Left renal cortex interstitium (tissue), 4 donors: ENCODE measurements around the gene TDRD10. TPM values are rescaled to one million over a fixed set of nuclear protein-coding genes. Genes with fewer than 3 reads are reported as not detected.

Source experiments
- DNase-seq, 4 donors: peaks; one replicate each; pipeline ENCODE4 v3.0.0-alpha.2; 2013; ENCODE audit warnings: low read depth in 4 of 4, low spot score in 2 of 4, missing footprints in 1 of 4
- polyA plus RNA-seq, 4 donors: library from polyadenylated mRNA; unstranded; fragments of 120-200 nt; gene quantifications; one replicate each; pipeline ENCODE4 v1.2.1, GENCODE V29; 2013; ENCODE audit not compliant: insufficient read length in 4 of 4

Gene TDRD10
- polyA plus RNA-seq, 4 donors, result 1.1 to 2.0 (median 1.6) TPM

DNA sequence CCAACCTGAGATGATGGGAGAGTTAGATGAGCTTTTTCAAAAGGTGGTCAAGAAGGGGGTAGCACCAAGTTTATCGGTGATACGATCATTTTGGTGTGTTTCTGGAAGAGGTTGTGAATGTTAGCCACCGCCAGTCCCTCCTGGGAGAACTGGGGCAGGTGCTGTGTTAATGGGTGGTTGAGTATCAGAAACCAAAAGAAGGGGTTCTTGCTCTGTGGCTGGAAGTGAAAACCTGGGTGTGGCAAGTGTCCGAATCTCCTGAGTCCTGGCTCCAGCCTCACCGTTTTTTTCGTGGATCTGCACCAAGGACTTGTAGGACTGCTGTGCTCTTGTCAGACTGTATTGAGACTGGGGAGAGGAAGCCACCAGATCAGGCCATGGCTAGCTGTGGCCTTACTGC lies 48.6 kb downstream of the TDRD10 start:
- DNase-seq, result no peak

DNA sequence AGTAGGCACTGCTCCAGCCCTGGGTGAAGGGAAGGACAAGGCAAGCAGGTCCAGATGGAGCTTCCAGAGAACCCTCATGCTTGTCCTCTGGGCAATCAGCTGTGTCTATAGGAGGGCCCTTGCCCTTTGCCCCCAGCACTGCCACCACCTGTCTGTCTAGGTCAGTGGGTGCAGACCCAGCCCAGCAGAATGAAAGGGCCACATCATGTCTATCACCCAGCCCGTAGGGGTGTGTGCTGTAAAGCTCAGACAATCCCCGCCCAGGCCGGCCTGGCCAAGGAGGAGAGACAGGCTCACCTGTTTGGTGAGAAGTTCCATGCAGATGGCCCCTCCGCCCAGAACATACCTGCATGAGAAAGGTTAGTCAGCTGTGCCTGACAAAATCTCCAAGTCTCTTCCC lies 49.5 kb downstream of the TDRD10 start:
- DNase-seq, result no peak

DNA sequence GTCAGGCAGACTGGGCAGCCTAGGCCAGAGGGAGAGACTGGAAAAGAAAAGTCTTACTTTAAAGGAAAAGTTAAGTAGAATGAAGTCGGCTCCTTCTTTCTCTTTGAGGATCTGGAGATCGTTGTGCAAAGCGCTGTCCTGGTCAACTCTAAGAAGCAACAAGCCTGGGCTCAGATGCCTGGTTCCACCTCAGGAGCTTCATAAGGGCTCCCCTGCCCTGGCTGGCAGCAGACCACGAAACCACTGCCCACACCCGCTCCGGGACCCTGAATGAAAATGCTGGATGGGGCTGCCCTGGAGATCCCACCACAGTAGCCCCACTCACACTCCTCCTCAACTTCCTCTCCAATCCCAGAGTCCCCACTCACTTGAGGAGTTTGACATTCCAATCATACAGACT lies 50.0 kb downstream of the TDRD10 start:
- DNase-seq, result no peak

DNA sequence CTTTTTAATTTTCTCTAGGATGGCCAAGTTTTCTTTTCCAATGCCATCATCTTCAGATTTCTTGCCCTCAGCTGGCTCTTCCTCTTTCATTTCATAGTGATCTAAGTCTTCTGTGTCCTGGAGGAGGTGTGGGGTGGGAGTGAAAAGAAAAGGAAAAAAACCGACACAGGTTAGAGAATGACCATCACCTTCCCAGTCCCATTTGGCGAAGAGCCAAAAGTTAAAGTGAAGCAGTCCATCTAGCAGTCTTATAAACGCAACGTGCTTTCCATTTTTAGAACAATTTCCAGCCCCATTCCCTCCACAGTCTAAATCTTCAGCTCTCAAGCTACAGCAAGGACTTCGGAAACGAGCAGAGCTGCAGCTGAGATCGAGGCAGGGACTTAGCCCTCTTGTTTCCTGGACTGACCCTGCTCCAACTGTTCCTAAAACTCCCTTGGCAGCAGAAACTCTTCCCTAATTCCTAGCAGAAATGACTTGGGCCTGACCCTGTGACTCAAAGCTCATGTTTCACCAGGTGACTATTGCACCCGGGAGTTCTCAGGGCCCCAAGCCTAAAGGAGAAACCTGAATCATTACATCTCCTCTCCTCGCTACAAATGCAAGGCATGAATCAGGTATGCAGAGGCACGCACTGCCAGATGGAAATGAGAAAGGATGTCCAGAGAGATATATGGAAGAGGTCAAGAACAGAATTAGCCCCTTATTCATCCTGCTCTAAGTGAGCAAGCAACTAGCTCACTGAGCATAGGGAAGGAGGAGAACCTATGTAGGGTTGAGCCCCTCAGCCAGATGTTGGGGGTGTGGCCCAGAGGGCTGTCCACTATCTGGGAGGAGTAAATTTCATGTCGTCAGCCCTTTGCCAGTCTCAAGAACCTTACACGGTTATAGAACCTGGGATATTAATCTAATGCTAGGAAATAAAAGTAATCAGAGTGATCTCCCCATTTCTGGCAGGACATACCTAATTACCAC lies 51.3 kb downstream of the TDRD10 start:
- no peak for DNase-seq

DNA sequence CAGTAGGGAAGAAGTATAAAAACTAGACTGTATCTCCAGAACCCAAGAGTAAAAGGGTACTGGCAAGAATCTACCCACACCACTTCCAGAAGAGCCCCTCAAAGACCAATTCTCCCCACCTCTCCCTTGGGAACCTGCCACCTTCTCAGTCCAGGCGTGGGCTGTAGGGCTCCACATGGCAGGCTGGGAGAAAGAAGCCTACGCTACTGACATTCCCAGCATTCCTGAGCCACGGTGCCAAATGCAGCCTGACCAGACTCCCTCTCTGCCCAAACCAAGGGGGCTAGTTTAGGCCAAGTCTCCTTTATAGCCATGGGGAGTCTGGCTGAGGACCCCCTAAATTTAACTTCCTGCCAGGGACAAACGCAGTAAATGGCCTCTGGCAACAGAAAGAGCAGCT lies 54.4 kb downstream of the TDRD10 start:
- DNase-seq, result no peak

DNA sequence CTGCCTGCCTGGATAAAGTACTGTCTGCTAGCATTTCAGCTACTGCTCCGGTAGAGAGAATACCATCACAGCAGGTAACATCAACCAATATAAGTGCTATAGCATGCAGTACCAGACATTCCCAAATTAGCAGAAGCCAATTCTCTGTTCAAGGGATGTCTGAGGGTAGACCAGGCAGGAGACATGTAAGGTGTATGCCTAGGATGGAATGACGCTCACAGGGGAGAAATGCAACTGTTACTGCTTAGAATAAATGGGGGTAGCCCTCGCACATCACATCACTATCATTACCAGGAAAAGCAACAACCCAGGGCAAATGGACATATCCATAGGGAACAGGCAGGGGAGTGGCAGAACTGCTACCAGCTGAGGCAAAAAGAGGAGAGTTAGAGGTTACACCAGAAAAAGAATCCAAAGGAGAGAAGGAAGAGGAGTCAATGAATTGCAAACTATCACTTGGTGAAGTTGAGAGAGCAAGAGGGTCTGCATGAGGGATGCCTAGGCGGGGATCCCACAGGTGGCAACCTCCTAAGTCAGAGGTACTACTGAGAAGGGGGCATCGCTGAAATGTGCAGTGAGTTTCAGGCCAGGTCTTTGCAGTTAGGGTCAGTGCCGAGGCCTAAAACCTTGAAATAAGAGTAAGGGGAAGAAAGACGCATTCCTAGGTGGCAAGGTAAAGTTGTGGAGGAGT lies 55.4 kb downstream of the TDRD10 start:
- DNase-seq, result no peak

DNA sequence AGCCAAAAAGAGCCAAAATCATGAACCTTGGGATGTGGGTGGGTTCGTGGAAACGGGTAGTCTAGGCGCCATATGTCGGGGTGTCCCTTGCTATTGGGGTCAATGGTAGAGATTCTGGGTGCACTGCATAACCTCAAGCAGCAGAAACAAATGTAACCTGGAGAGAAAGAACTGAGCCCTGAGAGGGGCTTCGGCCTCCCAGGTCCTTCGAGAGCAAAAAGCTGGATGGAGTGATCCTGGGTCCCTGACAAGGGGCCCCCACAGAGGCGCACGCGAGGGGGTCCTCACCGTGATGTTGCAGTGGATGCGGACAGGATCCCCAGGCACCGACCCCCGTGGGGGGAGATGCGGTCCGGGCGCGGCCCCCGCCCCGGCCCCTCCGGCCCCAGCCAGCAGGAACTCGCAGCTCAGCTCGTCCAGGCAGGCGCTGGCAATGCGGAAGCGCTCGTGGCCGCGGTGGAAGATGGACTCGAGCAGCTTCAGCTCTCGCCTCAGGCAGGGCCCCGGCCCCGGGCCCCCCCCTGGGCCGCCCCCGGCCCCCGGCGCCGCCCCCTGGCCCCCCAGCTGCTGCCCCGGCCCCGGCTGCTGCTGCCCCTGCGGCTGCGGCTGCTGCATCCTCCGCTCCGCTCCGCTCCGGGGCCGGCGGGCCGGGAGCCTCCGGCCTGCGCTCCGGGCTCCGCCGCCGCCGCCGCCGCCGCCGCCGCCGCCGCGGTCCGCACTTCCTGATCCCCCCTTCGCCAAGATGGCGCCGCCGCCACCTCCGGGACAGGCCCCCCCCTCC lies 56.1 kb downstream of the TDRD10 start, which contains the start of gene UBE2Q1:
UBE2Q1 (minus strand) TSS at position 724 of the 781 bp plus-strand sequence; CDS start at position 615, 109 bp downstream.
- DNase-seq, result no peak

DNA sequence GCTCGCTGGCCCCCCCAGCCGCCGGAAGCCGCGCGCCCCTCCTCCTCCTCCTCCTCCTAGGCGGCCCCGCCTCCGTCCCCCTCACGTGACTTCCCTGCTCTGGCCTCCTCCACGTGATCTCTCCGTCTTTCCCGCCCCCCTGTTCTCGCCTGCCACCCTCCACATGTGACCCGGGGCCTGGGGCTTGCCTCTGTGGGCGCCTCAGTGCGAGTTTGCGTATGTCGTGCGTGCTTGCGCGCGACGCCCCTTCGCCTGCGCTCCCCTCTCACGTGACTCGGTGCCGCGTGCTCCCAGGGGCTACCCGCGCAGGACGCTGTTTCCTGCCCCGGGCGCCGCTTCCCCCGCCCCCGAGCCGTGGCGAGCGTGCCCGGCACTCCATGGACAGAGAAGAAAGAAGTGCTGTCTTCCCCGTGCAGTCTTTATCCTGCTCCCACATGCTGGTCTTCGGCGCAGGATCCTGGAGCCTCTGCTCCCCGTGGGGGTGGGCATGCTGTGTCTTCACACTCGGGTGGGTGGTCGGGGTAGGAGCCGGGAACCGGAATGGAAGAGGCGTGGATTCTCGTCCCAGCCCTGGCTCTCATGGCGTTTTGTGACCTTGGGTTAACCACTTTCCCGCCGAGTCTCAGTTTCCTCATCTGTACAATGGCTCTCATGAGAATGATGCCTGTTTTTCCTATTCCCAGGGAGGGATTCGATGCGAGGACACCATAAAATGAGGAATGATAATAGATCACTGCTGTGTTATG lies 56.9 kb downstream of the TDRD10 start:
- DNase-seq, result peak; percentile 91 to 96 (median 95)

DNA sequence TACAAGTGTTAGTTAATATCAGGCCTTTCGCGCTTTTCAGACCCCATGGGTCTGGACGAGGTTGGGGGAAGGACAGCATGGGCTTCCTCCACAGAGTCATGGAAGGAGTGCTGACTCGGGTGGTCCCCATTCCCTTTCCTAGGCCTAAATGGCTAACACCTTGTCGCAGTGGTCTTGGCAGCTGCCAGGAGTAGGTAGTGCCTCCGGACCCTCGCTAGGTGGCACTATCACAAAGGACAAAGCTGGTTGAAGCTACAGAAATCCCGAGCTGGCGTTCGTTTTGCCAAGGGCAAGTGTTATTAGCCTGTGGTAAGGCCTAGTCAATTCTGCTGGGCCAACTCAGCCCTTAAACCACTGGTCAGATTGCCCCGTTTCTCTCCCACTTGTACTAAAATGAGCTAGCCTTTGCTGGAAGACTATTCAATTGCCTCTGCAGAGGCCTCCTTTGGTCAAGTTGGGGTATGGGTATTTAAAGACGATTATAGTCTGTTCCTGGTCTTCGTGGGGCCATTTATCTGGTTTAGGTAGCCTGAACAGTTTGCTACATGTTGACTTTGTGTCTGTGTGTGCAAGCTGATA lies 57.5 kb downstream of the TDRD10 start:
- DNase-seq, result peak; percentile 77 to 90 (median 85)

DNA sequence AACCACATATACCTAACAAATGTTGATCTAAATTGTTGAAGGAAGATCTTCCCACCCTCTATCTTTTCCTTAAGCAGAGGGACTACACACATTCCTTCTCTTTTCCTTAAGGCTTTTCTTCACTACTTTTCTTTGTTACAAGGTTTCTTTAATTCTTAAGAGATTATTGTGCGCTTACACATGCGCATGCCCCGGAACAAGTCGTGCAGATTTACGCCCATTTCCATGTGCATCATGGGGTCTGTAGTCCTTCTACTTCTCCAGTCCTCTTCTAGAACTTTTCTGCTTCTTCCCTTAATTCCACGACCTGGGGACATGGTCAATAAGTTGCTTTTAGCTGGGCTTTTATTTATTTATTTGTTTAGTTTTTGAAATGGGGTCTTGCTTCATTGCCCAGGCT lies 63.9 kb downstream of the TDRD10 start:
- no peak for DNase-seq

DNA sequence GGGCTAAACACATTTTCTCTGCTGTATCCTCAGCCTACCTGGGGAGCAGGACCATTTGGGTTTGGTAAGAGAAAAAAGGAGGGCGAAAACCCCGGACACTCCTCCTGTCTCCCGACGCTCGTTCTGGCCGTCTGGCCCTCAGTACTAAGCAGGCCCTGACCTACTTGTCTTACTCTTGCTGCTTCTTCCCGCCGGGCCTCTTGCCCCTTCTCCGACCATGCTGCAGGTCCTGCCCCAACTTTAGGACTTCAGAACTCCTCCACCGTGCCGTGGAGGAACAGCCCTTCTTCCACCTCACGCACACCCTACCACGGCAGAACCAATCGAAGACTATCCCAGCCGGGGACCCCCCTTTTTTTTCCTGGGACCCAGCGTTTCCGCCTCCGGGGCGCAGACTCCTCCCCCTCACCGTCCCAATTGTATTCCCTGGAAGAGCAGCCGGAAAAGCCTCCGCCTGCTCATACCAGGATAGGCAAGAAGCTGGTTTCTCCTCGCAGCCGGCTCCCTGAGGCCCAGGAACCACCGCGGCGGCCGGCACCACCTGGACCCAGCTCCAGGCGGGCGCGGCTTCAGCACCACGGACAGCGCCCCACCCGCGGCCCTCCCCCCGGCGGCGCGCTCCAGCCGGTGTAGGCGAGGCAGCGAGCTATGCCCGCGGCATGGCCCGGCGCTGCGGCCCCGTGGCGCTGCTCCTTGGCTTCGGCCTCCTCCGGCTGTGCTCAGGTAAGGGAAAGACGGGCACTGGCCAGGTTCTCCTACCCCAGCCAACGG lies 65.6 kb downstream of the TDRD10 start, which contains the start of gene CHRNB2:
CHRNB2 (plus strand) TSS at position 393 of the 771 bp plus-strand sequence; CDS start at position 660, 267 bp downstream.
- DNase-seq, result peak in 3 of 4 donors; percentile 41 to 58 (median 46)

DNA sequence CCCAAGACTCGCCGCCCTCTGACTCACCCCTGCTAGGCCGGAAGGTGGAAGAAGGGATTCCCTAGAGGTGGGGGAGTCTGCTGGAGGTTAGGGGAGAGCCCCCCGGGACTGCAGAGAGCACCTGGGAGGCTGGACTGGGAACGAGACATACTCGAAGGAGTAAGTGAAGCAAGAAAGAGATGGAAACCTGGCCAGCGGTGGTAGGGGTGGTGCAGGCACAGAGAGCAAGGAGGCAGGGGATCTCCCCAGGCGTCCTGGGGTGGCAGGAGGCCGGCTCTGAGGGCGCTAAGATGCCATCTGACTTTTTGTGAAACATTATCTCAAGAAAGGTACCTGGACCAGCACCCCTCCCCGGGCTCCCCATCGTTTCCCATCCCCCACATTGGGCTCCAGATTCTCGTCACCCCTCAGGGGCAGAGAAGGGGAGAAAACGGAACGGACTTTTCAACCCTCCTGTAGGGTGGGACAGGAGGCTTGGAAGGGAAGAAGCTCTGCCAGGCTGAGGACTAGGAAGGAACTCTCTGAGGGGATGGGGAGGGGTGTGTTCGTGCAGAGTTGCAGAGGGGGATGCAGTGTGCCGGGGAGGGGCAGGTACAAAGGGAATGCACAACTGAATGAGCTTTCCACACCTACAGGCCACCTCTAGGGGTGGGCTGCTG lies 66.3 kb downstream of the TDRD10 start:
- no peak for DNase-seq

DNA sequence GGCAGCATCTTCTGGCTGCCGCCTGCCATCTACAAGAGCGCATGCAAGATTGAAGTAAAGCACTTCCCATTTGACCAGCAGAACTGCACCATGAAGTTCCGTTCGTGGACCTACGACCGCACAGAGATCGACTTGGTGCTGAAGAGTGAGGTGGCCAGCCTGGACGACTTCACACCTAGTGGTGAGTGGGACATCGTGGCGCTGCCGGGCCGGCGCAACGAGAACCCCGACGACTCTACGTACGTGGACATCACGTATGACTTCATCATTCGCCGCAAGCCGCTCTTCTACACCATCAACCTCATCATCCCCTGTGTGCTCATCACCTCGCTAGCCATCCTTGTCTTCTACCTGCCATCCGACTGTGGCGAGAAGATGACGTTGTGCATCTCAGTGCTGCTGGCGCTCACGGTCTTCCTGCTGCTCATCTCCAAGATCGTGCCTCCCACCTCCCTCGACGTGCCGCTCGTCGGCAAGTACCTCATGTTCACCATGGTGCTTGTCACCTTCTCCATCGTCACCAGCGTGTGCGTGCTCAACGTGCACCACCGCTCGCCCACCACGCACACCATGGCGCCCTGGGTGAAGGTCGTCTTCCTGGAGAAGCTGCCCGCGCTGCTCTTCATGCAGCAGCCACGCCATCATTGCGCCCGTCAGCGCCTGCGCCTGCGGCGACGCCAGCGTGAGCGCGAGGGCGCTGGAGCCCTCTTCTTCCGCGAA lies 69.4 kb downstream of the TDRD10 start:
- DNase-seq, result no peak

DNA sequence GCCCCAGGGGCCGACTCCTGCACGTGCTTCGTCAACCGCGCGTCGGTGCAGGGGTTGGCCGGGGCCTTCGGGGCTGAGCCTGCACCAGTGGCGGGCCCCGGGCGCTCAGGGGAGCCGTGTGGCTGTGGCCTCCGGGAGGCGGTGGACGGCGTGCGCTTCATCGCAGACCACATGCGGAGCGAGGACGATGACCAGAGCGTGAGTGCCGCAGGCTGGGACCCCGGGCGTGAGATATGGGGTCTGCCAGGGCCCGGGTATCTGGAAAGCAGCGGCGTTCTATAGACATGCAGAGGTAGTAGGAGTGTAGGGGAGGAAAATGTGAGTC lies 69.9 kb downstream of the TDRD10 start:
- DNase-seq, result no peak

DNA sequence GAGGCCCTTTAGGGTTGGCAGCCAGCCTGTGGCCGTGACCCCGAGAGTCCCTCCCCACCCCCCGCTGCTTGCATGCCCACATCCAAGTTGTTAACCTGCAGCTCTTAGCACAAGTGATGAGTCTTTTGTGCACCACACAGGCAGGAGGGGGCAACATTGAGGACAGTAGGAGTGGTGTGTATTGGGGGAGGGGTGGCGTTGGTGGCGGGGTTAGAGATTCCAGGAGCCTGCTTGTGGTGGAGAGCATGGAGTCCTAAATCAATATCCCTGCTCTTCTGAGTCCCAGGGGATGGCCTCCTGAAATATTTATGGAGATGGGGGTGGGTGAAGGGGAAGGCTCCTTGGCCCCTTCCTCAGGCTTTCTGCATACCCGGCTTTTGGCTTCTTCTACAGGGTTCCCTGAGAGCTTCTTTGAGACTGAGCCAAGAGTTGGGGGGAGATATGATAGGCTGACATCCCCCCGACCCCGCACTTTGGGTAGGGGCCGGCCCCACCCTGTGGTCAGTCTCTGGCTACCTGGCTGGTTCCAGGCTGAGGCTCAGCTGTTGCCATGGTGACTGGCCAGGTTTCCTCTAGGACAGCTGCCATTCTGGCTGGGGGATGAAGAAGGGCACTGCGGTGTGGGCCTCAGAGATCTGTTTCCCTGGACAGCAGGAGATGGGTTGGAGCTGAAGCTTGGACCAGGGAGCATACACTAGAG lies 70.6 kb downstream of the TDRD10 start:
- no peak for DNase-seq

DNA sequence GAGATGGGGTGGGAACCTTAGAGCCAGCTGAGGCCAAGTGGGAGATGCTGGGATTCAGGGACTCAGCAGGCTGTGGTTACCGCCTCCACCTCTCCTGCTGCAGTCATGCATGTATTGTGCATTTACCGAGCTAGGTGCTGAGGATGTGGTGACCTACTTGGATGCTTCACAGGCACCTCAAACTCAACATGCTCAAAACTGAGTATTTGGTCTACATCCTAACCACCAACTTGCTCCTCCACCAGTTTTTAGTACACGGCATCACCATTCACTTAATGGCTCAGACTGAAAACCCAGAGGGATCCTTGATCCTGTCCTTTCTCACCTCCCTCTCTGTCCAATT lies 71.1 kb downstream of the TDRD10 start:
- DNase-seq, result no peak

DNA sequence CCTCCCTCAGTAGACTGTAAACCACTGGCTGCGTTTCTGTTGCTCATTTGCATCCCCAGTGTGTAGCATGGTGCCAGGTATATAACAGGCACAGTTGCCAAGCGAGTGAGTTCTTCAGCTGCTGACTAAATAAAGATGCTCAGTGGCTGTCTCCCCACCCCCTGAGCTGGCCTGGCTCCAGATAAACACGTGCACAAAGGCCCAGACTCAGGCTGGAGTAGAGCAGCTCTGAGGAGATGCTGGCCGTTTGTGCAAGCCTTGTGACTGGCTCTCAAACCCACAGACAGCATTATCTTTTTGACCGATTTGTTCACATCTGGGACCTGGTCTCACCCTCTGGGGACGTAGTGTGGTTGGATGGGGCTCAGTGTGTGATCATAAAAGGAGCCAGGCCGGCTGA lies 72.7 kb downstream of the TDRD10 start:
- DNase-seq, result no peak
